ENCODE measurements around the gene ARHGEF18.
A peak's percentile ranks its signal among the peaks of the same experiment; 100 is the strongest.

ARHGEF18 gene

DNA sequence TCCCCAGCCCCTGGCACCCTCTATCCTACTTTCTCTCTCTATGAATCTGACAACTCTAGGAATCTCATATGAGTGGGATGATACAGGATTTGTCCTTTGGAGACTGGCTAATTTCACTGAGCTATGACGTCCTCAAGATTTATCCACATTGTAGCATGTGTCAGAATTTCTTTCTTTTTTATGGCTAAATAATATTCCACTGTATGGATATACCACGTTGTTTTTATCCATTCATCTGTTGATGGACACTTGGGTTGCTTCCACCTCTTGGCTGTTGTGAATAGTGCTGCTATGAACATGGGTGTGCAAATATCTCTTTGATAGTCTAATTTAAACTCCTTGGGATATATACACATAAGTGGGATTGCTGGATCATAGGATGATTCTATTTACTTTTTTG, 30.6 kb upstream of the ARHGEF18 start:
- no peaks in the 10 kb centered on the region for H3K4me1 ChIP-seq (ENCODE audit: low read length)
- TF ChIP-seq EZH2phosphoT487 (IDR thresholded peaks at IDR 0.05; ENCODE audit: low read depth), result no peak

DNA sequence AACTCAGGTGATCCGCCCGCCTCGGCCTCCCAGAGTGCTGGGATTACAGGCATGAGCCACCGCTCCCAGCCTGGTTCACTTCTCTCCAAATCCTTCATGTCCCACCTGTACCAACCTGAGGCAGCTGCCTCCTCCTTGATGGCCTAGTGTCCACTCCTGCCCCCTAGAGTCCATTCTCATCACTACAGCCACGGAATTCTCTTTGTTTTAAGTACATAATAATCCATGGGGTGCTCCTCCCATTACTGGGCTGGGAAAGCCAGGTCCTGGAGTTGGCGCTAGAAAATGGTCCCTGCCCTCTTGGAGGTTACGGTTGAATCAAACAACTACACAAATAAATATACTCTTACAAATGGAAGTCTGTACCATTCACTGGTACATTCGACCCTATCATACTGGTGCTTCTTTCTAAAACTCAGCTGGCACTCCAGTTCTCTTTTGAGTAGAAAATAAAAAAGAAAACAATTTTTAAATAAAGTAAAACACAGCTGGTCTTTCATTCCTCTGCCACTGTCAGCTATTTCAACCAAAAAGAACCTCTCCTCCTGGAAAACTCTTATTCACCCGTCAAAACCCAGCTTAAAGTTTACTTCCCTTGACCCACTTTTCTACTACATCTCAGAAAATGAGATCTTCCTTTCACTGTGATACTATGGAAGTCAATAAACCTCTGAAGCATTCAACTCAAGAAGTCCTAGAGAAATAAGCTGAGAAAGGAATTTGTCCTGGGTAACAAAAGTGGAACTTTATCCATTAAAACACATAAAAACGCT, 22.4 kb upstream of the ARHGEF18 start:
- H3K4me2 ChIP-seq (ENCODE audit: low read length), result no peak overlapping the region
- TF ChIP-seq EZH2phosphoT487 (IDR thresholded peaks at IDR 0.05; ENCODE audit: low read depth), result no peak
- TF ChIP-seq, protein P1, sequence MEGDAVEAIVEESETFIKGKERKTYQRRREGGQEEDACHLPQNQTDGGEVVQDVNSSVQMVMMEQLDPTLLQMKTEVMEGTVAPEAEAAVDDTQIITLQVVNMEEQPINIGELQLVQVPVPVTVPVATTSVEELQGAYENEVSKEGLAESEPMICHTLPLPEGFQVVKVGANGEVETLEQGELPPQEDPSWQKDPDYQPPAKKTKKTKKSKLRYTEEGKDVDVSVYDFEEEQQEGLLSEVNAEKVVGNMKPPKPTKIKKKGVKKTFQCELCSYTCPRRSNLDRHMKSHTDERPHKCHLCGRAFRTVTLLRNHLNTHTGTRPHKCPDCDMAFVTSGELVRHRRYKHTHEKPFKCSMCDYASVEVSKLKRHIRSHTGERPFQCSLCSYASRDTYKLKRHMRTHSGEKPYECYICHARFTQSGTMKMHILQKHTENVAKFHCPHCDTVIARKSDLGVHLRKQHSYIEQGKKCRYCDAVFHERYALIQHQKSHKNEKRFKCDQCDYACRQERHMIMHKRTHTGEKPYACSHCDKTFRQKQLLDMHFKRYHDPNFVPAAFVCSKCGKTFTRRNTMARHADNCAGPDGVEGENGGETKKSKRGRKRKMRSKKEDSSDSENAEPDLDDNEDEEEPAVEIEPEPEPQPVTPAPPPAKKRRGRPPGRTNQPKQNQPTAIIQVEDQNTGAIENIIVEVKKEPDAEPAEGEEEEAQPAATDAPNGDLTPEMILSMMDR (IDR thresholded peaks at IDR 0.05; ENCODE audit: low read depth, low read length), result peak; percentile 54

More for the DNA sequence above, 30.6 kb upstream of the ARHGEF18 start:
- Histone ChIP-seq H3K36me3 (replicated peaks; ENCODE audit: low read depth, low read length) (no peaks in the 10 kb centered on the region), H3K9ac (ENCODE audit: low read length) (no peak overlapping the region), H3K27me3 (ENCODE audit: low read depth, low read length) (no peaks in the 10 kb centered on the region), H3K4me3 (ENCODE audit: low read length) (no peak overlapping the region), H4K20me1 (ENCODE audit: insufficient read depth, low read length) (no peaks in the 10 kb centered on the region), H3K9me3 (ENCODE audit: insufficient read depth, low read length) (no peaks in the 10 kb centered on the region), H2AFZ (ENCODE audit: low read depth, low read length) (no peak overlapping the region), H3K4me2 (ENCODE audit: low read length) (no peak overlapping the region), H3K79me2 (ENCODE audit: low read length) (no peaks in the 10 kb centered on the region), H3K27ac (ENCODE audit: low read length) (no peak overlapping the region)

DNA sequence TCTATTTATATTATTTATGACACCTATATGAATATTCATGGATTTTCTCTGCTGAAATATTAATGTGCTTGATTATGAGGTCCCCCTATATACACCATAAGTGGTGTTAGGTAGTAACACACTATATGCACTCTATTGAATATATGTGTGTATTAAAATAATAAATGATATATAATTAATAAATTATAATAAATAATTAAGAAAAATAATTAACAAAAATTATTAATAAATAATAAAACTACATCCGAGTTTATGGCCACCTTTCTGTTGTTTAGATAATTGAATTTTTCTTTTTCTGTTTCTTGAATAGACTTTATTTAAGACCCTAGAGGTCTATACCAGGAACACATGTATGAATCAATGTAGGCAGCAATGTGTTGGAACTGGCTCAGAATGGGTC, 20.9 kb upstream of the ARHGEF18 start:
- H3K79me2 ChIP-seq (ENCODE audit: low read length), result no peaks in the 10 kb centered on the region
- H3K9me3 ChIP-seq (ENCODE audit: insufficient read depth, low read length), result 0 out of 2 replicates have a peak, but pooled peaks cover 4% of the 10 kb centered on the region
- no peak overlapping the region for H3K27ac ChIP-seq (ENCODE audit: low read length)
- H4K20me1 ChIP-seq (ENCODE audit: insufficient read depth, low read length), result no peaks in the 10 kb centered on the region
- no peaks in the 10 kb centered on the region for H3K27me3 ChIP-seq (ENCODE audit: low read depth, low read length)
- no peak overlapping the region for H3K4me2 ChIP-seq (ENCODE audit: low read length)
- no peak overlapping the region for H3K4me3 ChIP-seq (ENCODE audit: low read length)
- TF ChIP-seq, protein P1 (IDR thresholded peaks at IDR 0.05; ENCODE audit: low read depth, low read length), result no peak
- TF ChIP-seq EZH2phosphoT487 (IDR thresholded peaks at IDR 0.05; ENCODE audit: low read depth), result no peak
- no peak overlapping the region for H2AFZ ChIP-seq (ENCODE audit: low read depth, low read length)
- H3K36me3 ChIP-seq (replicated peaks; ENCODE audit: low read depth, low read length), result no peaks in the 10 kb centered on the region
- H3K4me1 ChIP-seq (ENCODE audit: low read length), result no peaks in the 10 kb centered on the region
- no peak overlapping the region for H3K9ac ChIP-seq (ENCODE audit: low read length)

More for the DNA sequence above, 22.4 kb upstream of the ARHGEF18 start:
- Histone ChIP-seq H2AFZ (ENCODE audit: low read depth, low read length) (no peak overlapping the region), H3K9me3 (ENCODE audit: insufficient read depth, low read length) (0 out of 2 replicates have a peak, but pooled peaks cover 4% of the 10 kb centered on the region), H3K27me3 (ENCODE audit: low read depth, low read length) (no peaks in the 10 kb centered on the region), H3K36me3 (replicated peaks; ENCODE audit: low read depth, low read length) (no peaks in the 10 kb centered on the region), H4K20me1 (ENCODE audit: insufficient read depth, low read length) (no peaks in the 10 kb centered on the region), H3K4me1 (ENCODE audit: low read length) (no peaks in the 10 kb centered on the region), H3K79me2 (ENCODE audit: low read length) (no peaks in the 10 kb centered on the region), H3K27ac (ENCODE audit: low read length) (no peak overlapping the region), H3K9ac (ENCODE audit: low read length) (no peak overlapping the region), H3K4me3 (ENCODE audit: low read length) (no peak overlapping the region)

DNA sequence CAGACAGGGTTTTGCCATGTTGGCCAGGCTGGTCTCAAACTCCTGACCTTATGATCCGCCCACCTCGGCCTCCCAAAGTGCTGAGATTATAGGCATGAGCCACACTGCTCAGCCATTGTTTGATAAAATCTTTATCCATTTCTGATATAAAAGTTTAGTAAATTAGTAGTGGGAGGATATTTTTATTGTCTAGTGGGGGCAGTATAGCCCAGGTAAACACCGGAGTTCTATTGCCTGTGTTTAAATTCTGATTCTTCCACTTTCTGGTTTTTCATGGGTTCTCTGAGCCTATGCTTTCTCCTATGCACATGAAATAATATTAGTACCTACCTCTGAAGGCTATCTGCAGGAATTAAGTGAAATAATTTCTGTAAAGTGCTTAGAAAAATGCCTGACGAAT, 20.1 kb upstream of the ARHGEF18 start:
- H3K9me3 ChIP-seq (ENCODE audit: insufficient read depth, low read length), result 0 out of 2 replicates have a peak, but pooled peaks cover 4% of the 10 kb centered on the region
- H3K27me3 ChIP-seq (ENCODE audit: low read depth, low read length), result no peaks in the 10 kb centered on the region
- H3K27ac ChIP-seq (ENCODE audit: low read length), result no peak overlapping the region
- no peak overlapping the region for H3K9ac ChIP-seq (ENCODE audit: low read length)
- no peak overlapping the region for H3K4me3 ChIP-seq (ENCODE audit: low read length)
- H3K4me2 ChIP-seq (ENCODE audit: low read length), result no peak overlapping the region
- no peaks in the 10 kb centered on the region for H3K36me3 ChIP-seq (replicated peaks; ENCODE audit: low read depth, low read length)
- H2AFZ ChIP-seq (ENCODE audit: low read depth, low read length), result no peak overlapping the region
- H3K79me2 ChIP-seq (ENCODE audit: low read length), result no peaks in the 10 kb centered on the region
- no peaks in the 10 kb centered on the region for H4K20me1 ChIP-seq (ENCODE audit: insufficient read depth, low read length)
- H3K4me1 ChIP-seq (ENCODE audit: low read length), result no peaks in the 10 kb centered on the region
- TF ChIP-seq EZH2phosphoT487 (IDR thresholded peaks at IDR 0.05; ENCODE audit: low read depth), result no peak
- TF ChIP-seq, protein P1 (IDR thresholded peaks at IDR 0.05; ENCODE audit: low read depth, low read length), result peak; percentile 13; the same call in 1 of the 2 replicates

Measured in OCI-LY3 (cell line).